ENCODE data around the gene PSMG4.

- no peak for TF ChIP-seq USF2 (IDR thresholded peaks at IDR 0.05; ENCODE audit: borderline replicate concordance, low read depth, low read length)
- no peak for TF ChIP-seq CTCF (IDR thresholded peaks at IDR 0.05 in 2 of 3, conservative IDR thresholded peaks at IDR 0.05 in 1 of 3; ENCODE audit: control insufficient read depth in 2 of 3, extremely low read depth in 1 of 3, insufficient read depth in 1 of 3, low read depth in 3 of 3, low read length in 3 of 3)
- no peak for TF ChIP-seq POLR2AphosphoS5 (IDR thresholded peaks at IDR 0.05; ENCODE audit: low read length)
- TF ChIP-seq RFX5 (IDR thresholded peaks at IDR 0.05; ENCODE audit: low read depth, low read length) = no peak
- TF ChIP-seq CEBPB (IDR thresholded peaks at IDR 0.05; ENCODE audit: borderline replicate concordance in 1 of 2, low read depth in 2 of 2, low read length in 2 of 2) = no peak
- no peak for TF ChIP-seq ZBTB40 (IDR thresholded peaks at IDR 0.05; ENCODE audit: borderline replicate concordance)
- TF ChIP-seq GABPA (IDR thresholded peaks at IDR 0.05; ENCODE audit: low read depth) = no peak
- TF ChIP-seq TCF7 (IDR thresholded peaks at IDR 0.05; ENCODE audit: borderline replicate concordance) = no peak
- no peak for TF ChIP-seq RCOR1 (conservative IDR thresholded peaks at IDR 0.05; ENCODE audit: low read depth, low read length)
These were observed 37.8 kb downstream of the PSMG4 start for GRCh38 chr6:3296537-3296936.

All from GM12878 (cell line).